ENCODE data around the gene CD74. TPM values are rescaled to one million over a fixed set of nuclear protein-coding genes. Genes with fewer than 3 reads are reported as not detected.

Gene CD74
- total and polyA plus RNA-seq, 10 of the 15 experiments (the other 5 are each of a cell fraction or from before 2014, with no cell fraction given), result 1,387 to 11,063 (median 3,922) TPM

GRCh38 chr5:150377964-150378694, 34.6 kb downstream of the CD74 start (continued):
- TF ChIP-seq, protein P1, sequence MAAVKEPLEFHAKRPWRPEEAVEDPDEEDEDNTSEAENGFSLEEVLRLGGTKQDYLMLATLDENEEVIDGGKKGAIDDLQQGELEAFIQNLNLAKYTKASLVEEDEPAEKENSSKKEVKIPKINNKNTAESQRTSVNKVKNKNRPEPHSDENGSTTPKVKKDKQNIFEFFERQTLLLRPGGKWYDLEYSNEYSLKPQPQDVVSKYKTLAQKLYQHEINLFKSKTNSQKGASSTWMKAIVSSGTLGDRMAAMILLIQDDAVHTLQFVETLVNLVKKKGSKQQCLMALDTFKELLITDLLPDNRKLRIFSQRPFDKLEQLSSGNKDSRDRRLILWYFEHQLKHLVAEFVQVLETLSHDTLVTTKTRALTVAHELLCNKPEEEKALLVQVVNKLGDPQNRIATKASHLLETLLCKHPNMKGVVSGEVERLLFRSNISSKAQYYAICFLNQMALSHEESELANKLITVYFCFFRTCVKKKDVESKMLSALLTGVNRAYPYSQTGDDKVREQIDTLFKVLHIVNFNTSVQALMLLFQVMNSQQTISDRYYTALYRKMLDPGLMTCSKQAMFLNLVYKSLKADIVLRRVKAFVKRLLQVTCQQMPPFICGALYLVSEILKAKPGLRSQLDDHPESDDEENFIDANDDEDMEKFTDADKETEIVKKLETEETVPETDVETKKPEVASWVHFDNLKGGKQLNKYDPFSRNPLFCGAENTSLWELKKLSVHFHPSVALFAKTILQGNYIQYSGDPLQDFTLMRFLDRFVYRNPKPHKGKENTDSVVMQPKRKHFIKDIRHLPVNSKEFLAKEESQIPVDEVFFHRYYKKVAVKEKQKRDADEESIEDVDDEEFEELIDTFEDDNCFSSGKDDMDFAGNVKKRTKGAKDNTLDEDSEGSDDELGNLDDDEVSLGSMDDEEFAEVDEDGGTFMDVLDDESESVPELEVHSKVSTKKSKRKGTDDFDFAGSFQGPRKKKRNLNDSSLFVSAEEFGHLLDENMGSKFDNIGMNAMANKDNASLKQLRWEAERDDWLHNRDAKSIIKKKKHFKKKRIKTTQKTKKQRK (IDR thresholded peaks at IDR 0.05; ENCODE audit: low read depth, low read length), result no peak
- TF ChIP-seq, protein P2, sequence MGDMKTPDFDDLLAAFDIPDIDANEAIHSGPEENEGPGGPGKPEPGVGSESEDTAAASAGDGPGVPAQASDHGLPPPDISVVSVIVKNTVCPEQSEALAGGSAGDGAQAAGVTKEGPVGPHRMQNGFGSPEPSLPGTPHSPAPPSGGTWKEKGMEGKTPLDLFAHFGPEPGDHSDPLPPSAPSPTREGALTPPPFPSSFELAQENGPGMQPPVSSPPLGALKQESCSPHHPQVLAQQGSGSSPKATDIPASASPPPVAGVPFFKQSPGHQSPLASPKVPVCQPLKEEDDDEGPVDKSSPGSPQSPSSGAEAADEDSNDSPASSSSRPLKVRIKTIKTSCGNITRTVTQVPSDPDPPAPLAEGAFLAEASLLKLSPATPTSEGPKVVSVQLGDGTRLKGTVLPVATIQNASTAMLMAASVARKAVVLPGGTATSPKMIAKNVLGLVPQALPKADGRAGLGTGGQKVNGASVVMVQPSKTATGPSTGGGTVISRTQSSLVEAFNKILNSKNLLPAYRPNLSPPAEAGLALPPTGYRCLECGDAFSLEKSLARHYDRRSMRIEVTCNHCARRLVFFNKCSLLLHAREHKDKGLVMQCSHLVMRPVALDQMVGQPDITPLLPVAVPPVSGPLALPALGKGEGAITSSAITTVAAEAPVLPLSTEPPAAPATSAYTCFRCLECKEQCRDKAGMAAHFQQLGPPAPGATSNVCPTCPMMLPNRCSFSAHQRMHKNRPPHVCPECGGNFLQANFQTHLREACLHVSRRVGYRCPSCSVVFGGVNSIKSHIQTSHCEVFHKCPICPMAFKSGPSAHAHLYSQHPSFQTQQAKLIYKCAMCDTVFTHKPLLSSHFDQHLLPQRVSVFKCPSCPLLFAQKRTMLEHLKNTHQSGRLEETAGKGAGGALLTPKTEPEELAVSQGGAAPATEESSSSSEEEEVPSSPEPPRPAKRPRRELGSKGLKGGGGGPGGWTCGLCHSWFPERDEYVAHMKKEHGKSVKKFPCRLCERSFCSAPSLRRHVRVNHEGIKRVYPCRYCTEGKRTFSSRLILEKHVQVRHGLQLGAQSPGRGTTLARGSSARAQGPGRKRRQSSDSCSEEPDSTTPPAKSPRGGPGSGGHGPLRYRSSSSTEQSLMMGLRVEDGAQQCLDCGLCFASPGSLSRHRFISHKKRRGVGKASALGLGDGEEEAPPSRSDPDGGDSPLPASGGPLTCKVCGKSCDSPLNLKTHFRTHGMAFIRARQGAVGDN (IDR thresholded peaks at IDR 0.05), result no peak

Measured in GM12878 (cell line).